Endodermal cell (in vitro differentiated cells): ENCODE measurements around the gene XRCC1. TPM values are rescaled to one million over a fixed set of nuclear protein-coding genes. Genes with fewer than 3 reads are reported as not detected.
"Not testable (repeated sequence)": the region's sequence is repeated elsewhere in the genome, so short reads cannot be mapped to it uniquely, and the experiment has no call there.

Source experiments
- DNase-seq: peaks from one replicate; pipeline ENCODE4 v3.0.0-alpha.2; 2017
- H3K27ac ChIP-seq: 2 replicates; pipeline ENCODE4 v1.5.1; 2013; ENCODE audit warnings: mild to moderate bottlenecking, low read depth, low read length, moderate library complexity
- H3K27me3 ChIP-seq: 2 replicates; pipeline ENCODE4 v1.6.1; 2013; ENCODE audit warnings: mild to moderate bottlenecking, low read length, moderate library complexity; ENCODE audit not compliant: insufficient read depth, control insufficient read depth, poor library complexity, severe bottlenecking
- H3K36me3 ChIP-seq: 2 replicates; pipeline ENCODE4 v1.7.0; 2013; ENCODE audit warnings: mild to moderate bottlenecking, low read length, moderate library complexity; ENCODE audit not compliant: control insufficient read depth, insufficient read depth
- H3K4me1 ChIP-seq: one replicate; pipeline ENCODE4 v1.7.0; 2013; ENCODE audit warnings: low read length; ENCODE audit not compliant: control insufficient read depth, insufficient read depth
- H3K4me3 ChIP-seq: 2 replicates; pipeline ENCODE4 v1.5.1; 2013; ENCODE audit warnings: mild to moderate bottlenecking, low read length, moderate library complexity
- H3K9ac ChIP-seq: 2 replicates; pipeline ENCODE4 v1.6.1; 2013; ENCODE audit warnings: mild to moderate bottlenecking, low read length, moderate library complexity; ENCODE audit not compliant: poor library complexity, severe bottlenecking; ENCODE audit errors: extremely low read depth
- H3K9me3 ChIP-seq: 2 replicates; pipeline ENCODE4 v1.6.1; 2013; ENCODE audit warnings: mild to moderate bottlenecking, low read length, moderate library complexity; ENCODE audit not compliant: control insufficient read depth
- H3K27ac Mint-ChIP-seq: 2 replicates; pipeline ENCODE4 v1.8.0; 2020; ENCODE audit warnings: mixed read lengths
- H3K27me3 Mint-ChIP-seq: 2 replicates; pipeline ENCODE4 v1.8.0; 2021; ENCODE audit warnings: mild to moderate bottlenecking, mixed read lengths; ENCODE audit not compliant: insufficient read depth
- H3K36me3 Mint-ChIP-seq: 2 replicates; pipeline ENCODE4 v1.8.0; 2020; ENCODE audit warnings: low read depth, mixed read lengths
- H3K4me1 Mint-ChIP-seq: 2 replicates; pipeline ENCODE4 v1.8.0; 2020; ENCODE audit warnings: mixed read lengths
- H3K4me3 Mint-ChIP-seq: 2 replicates; pipeline ENCODE4 v1.8.0; 2020; ENCODE audit warnings: mild to moderate bottlenecking, moderate library complexity, mixed read lengths
- H3K9me3 Mint-ChIP-seq: 2 replicates; pipeline ENCODE4 v1.8.0; 2020; ENCODE audit warnings: mild to moderate bottlenecking, mixed read lengths
- whole genome bisulfite sequencing, 2 experiments: methylation state at CpG; one replicate each; pipeline versions ENCODE4 v1.1.5 to v1.1.7; 2013; ENCODE audit warnings: missing lambda C conversion rate in 2 of 2, mixed read lengths in 1 of 2; ENCODE audit not compliant: insufficient coverage in 1 of 2, insufficient read length in 1 of 2; 5-methylcytosine and 5-hydroxymethylcytosine counted together
- total RNA-seq, 2 donors: library from RNA; stranded (reverse); fragmentation: NEBNext Ultra II Directional in 1 of 2; extraction: Animal tissue kit (Norgen Biotek cat#: 25700) in 1 of 2; gene quantifications; 2 replicates in 1 of 2; 3 replicates in 1 of 2; pipeline ENCODE4 v1.2.1, GENCODE V29; 2021
- TF ChIP-seq, protein P1 (sequence below): fragments of 200-600 bp; sonication (generic); conservative IDR thresholded peaks from 2 replicates; pipeline ENCODE4 v1.5.0; 2021; ENCODE audit warnings: antibody characterized with exemption, mild to moderate bottlenecking

The XRCC1 gene
- total RNA-seq, 2 donors from 2014 or later: 48.8 to 52.1 TPM

GRCh38 chr19:43607238-43608205 is 32.2 kb upstream of the XRCC1 start:
- TF ChIP-seq, protein P1, sequence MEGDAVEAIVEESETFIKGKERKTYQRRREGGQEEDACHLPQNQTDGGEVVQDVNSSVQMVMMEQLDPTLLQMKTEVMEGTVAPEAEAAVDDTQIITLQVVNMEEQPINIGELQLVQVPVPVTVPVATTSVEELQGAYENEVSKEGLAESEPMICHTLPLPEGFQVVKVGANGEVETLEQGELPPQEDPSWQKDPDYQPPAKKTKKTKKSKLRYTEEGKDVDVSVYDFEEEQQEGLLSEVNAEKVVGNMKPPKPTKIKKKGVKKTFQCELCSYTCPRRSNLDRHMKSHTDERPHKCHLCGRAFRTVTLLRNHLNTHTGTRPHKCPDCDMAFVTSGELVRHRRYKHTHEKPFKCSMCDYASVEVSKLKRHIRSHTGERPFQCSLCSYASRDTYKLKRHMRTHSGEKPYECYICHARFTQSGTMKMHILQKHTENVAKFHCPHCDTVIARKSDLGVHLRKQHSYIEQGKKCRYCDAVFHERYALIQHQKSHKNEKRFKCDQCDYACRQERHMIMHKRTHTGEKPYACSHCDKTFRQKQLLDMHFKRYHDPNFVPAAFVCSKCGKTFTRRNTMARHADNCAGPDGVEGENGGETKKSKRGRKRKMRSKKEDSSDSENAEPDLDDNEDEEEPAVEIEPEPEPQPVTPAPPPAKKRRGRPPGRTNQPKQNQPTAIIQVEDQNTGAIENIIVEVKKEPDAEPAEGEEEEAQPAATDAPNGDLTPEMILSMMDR: no peak
- no peak overlapping the region for H3K9ac ChIP-seq
- peaks cover 4% of the 10 kb centered on the region for H3K4me1 ChIP-seq
- Mint-ChIP-seq H3K9me3 (no peaks in the 10 kb centered on the region), H3K4me3 (no peak overlapping the region), H3K36me3 (peaks cover 41% of the 10 kb centered on the region), H3K4me1 (peaks cover 4% of the 10 kb centered on the region), H3K27ac (no peak overlapping the region), H3K27me3 (no peaks in the 10 kb centered on the region)
- no peak for DNase-seq
- no peak overlapping the region for H3K27ac ChIP-seq
- H3K27me3 ChIP-seq: no peaks in the 10 kb centered on the region
- WGBS, 2 experiments: 91 to 93% methylated on average over 4 to 28 of the region's 28 CpGs
- H3K36me3 ChIP-seq: peaks cover 38% of the 10 kb centered on the region
- no peak overlapping the region for H3K4me3 ChIP-seq
- H3K9me3 ChIP-seq: no peaks in the 10 kb centered on the region

DNA sequence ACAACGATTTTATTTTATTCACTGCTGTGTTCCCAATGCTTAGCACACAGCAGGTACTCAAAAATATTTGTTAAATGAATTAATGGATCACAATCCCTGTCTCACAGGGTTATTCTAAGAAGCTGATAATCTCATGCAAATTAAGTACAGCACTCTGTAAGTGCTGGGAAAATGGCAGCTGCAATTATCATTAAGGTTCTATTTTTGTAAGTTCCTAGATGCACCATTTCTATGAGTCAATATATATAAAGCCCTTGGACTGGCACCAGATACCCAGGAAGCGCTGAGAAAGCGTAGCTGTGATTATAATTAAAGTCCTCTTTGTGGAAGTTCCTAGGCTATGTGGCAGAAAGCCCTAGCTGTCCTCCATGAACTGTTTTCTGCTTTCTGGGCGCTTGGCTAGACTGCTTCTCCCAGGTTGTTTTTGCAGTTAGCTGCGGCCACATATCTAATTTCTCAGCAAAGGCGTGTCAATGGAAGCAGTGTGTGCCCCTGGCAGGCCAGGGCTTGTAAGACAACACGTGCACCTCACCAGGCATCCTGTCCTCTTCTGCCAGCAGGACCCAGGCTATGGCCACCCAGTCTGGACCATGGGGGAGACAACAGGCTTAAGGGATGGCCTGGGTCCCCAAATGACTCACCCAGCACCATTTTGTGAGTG is 31.4 kb upstream of the XRCC1 start:
- Mint-ChIP-seq H3K4me3 (no peak overlapping the region), H3K9me3 (no peaks in the 10 kb centered on the region), H3K4me1 (peaks cover 4% of the 10 kb centered on the region), H3K36me3 (peaks cover 33% of the 10 kb centered on the region), H3K27me3 (no peaks in the 10 kb centered on the region), H3K27ac (no peak overlapping the region)
- H3K4me1 ChIP-seq: peaks cover 5% of the 10 kb centered on the region
- H3K4me3 ChIP-seq: no peak overlapping the region
- H3K9me3 ChIP-seq: no peaks in the 10 kb centered on the region
- H3K9ac ChIP-seq: no peak overlapping the region
- WGBS, 2 experiments: 91 to 92% methylated on average over 7 of the region's 7 CpGs
- peaks cover 32% of the 10 kb centered on the region for H3K36me3 ChIP-seq
- no peaks in the 10 kb centered on the region for H3K27me3 ChIP-seq
- DNase-seq: no peak
- H3K27ac ChIP-seq: no peak overlapping the region
- TF ChIP-seq, protein P1: no peak

- Mint-ChIP-seq H3K9me3 (no peaks in the 10 kb centered on the region), H3K27ac (no peak overlapping the region), H3K4me1 (peaks cover 7% of the 10 kb centered on the region), H3K4me3 (no peak overlapping the region), H3K27me3 (no peaks in the 10 kb centered on the region), H3K36me3 (peaks cover 35% of the 10 kb centered on the region)
- no peak overlapping the region for H3K9ac ChIP-seq
- H3K9me3 ChIP-seq: no peaks in the 10 kb centered on the region
- 80 to 88% methylated on average over 3 to 7 of the region's 7 CpGs for WGBS, 2 experiments
- H3K27me3 ChIP-seq: no peaks in the 10 kb centered on the region
- H3K27ac ChIP-seq: no peak overlapping the region
- peaks cover 34% of the 10 kb centered on the region for H3K36me3 ChIP-seq
- TF ChIP-seq, protein P1: no peak
- H3K4me1 ChIP-seq: peaks cover 8% of the 10 kb centered on the region
- no peak for DNase-seq
- H3K4me3 ChIP-seq: no peak overlapping the region
Observed at GRCh38 chr19:43605875-43606568, 30.7 kb upstream of the XRCC1 start.

DNA sequence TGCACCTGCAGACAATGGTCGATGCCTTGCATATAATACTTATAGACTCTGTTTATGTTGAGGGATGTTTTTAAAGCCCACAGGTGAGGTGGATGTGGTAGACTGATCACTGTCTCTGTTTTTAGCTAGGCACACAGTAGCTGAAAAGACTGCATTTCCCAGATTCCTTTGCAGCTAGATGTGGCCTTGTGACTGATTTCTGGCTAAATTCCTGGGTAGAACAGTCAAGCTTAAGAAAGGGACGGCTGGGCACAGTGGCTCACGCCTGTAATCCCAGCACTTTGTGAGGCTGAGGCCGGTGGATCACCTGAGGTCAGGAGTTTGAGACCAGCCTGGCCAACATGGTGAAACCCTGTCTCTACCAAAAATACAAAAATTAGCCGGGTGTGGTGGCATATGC is 25.0 kb upstream of the XRCC1 start:
- not testable (repeated sequence) for H3K4me3 ChIP-seq, H3K27ac ChIP-seq, H3K9me3 ChIP-seq, H3K27me3 Mint-ChIP-seq, H3K27me3 ChIP-seq, H3K9ac ChIP-seq, H3K27ac Mint-ChIP-seq, H3K4me3 Mint-ChIP-seq, DNase-seq, H3K9me3 Mint-ChIP-seq
- WGBS, 2 experiments: 88 to 100% methylated on average over 4 to 5 of the region's 5 CpGs
- peaks cover 25% of the 10 kb centered on the region for H3K36me3 Mint-ChIP-seq
- peaks cover 17% of the 10 kb centered on the region for H3K4me1 Mint-ChIP-seq
- H3K4me1 ChIP-seq: peaks cover 10% of the 10 kb centered on the region
- peaks cover 44% of the 10 kb centered on the region for H3K36me3 ChIP-seq
